DND-41 (cell line): ENCODE results near the gene AGMO.

Experiments
- CTCF ChIP-seq: IDR thresholded peaks from 2 replicates; pipeline ENCODE4 v1.5.1; 2012; ENCODE audit warnings: borderline replicate concordance, low read length, moderate library complexity, mild to moderate bottlenecking; ENCODE audit not compliant: poor library complexity, severe bottlenecking; ENCODE audit errors: extremely low read depth
- EZH2 ChIP-seq: IDR thresholded peaks from 3 replicates; pipeline ENCODE4 v1.6.1; 2012; ENCODE audit warnings: borderline replicate concordance, low read depth, mild to moderate bottlenecking, moderate library complexity, low read length, inconsistent platforms; ENCODE audit not compliant: severe bottlenecking

- TF ChIP-seq CTCF = no peak
- no peak for TF ChIP-seq EZH2
Measured at GRCh38 chr7:15234431-15234830, 327.4 kb downstream of the AGMO start.
